Ascending aorta (tissue), 2 donors: ENCODE data around the gene KTN1. TPM values are rescaled to one million over a fixed set of nuclear protein-coding genes. Genes with fewer than 3 reads are reported as not detected.

Source experiments
- DNase-seq, 2 donors: peaks; one replicate each; pipeline ENCODE4 v3.0.0-alpha.2; 2019; ENCODE audit warnings: low spot score in 2 of 2
- H3K27ac ChIP-seq, 2 donors: fragments of 200-600 bp; sonication (generic); one replicate each; pipeline ENCODE4 v1.5.1; 2016 to 2017; ENCODE audit warnings: mild to moderate bottlenecking in 1 of 2
- H3K27me3 ChIP-seq: fragments of 200-600 bp; sonication (generic); one replicate; pipeline ENCODE4 v1.5.1; 2017
- H3K36me3 ChIP-seq, 2 donors: fragments of 200-600 bp; sonication (generic); one replicate each; pipeline ENCODE4 v1.5.1; 2016
- H3K4me1 ChIP-seq, 2 donors: fragments of 200-600 bp; sonication (generic); one replicate each; pipeline ENCODE4 v1.5.1; 2016 to 2017; ENCODE audit warnings: mild to moderate bottlenecking in 1 of 2
- H3K4me3 ChIP-seq, 2 donors: fragments of 200-600 bp; sonication (generic); one replicate each; pipeline ENCODE4 v1.5.1; 2016 to 2017; ENCODE audit warnings: mild to moderate bottlenecking in 1 of 2
- H3K9me3 ChIP-seq, 2 donors: fragments of 200-600 bp; sonication (generic); one replicate each; pipeline ENCODE4 v1.5.1; 2016
- CTCF ChIP-seq, 3 experiments: fragments of 200-600 bp in 2 of 3; fragments of 450-650 bp in 1 of 3; sonication (generic) in 2 of 3; IDR thresholded peaks; one replicate each; pipeline ENCODE4 v1.5.1; 2016 to 2019; ENCODE audit warnings: antibody characterized with exemption in 3 of 3, mild to moderate bottlenecking in 1 of 3, moderate library complexity in 1 of 3
- intact Hi-C: fragments of 100-400 bp; cut with DNase I; formaldehyde crosslinking; loops from one replicate; pipeline ENCODE4 v1.15.1; 2023
- total RNA-seq: library from RNA; depleted of rRNA; stranded (reverse); fragments of >200 nt; gene quantifications from one replicate; pipeline ENCODE4 v1.1.0, GENCODE V29; 2016

Gene KTN1
- total RNA-seq, 1 donor from 2014 or later: 36.3 TPM

- Histone ChIP-seq H3K27me3 (no peaks in the 10 kb centered on the region), H3K27ac (no peak overlapping the region), H3K4me3 (no peak overlapping the region), H3K9me3 (no peaks in the 10 kb centered on the region), H3K4me1 (no peaks in the 10 kb centered on the region), H3K36me3 (peaks cover 0 to 2% of the 10 kb centered on the region in 2 donors)
- intact Hi-C loops: loop anchor here (5.0 to 10.0 kb wide), 2 partner anchors 408 to 636 kb away; partner anchors contain the start of gene PELI2
- no peak for TF ChIP-seq CTCF (IDR thresholded peaks at IDR 0.05)
- DNase-seq: no peak
Observed at GRCh38 chr14:55706365-55706684, 126.3 kb downstream of the KTN1 start.

DNA sequence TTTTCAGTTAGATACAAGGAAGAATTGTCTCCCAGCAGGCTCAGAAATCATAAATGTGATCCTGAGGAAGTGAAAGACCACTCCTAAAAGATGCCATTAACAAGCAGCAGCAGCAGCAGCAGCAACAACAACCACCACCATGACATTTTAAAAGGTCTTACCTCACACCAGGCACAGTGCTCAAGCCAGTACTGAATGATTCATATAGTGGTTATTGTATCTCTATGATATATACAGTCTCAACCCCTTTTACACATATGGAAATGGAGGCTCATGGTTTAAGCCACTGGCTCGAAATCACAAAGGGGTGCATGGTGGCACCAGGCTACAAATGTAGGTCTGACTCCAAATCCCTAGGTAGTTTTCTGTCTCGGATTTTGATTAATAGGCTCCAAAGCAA is 126.9 kb downstream of the KTN1 start:
- DNase-seq: no peak
- Histone ChIP-seq H3K36me3 (no peaks in the 10 kb centered on the region), H3K4me1 (no peaks in the 10 kb centered on the region), H3K9me3 (no peaks in the 10 kb centered on the region), H3K4me3 (no peak overlapping the region), H3K27ac (no peak overlapping the region), H3K27me3 (no peaks in the 10 kb centered on the region)
- TF ChIP-seq CTCF (IDR thresholded peaks at IDR 0.05): no peak
- intact Hi-C loops: loop anchor here (1.0 to 10.0 kb wide), 4 partner anchors 408 to 767 kb away; partner anchors contain the start of gene PELI2

GRCh38 chr14:55707365-55707804 is 127.4 kb downstream of the KTN1 start:
- intact Hi-C loops: loop anchor here (1.0 to 10.0 kb wide), 4 partner anchors 407 to 767 kb away; partner anchors contain the start of gene PELI2
- no peaks in the 10 kb centered on the region for H3K9me3 ChIP-seq
- H3K27ac ChIP-seq: no peak overlapping the region
- no peaks in the 10 kb centered on the region for H3K4me1 ChIP-seq
- no peak for DNase-seq
- no peaks in the 10 kb centered on the region for H3K27me3 ChIP-seq
- no peaks in the 10 kb centered on the region for H3K36me3 ChIP-seq
- H3K4me3 ChIP-seq: no peak overlapping the region
- peak; percentile 59 to 67 (median 64) for TF ChIP-seq CTCF (IDR thresholded peaks at IDR 0.05)

- intact Hi-C loops: no loop called here
Observed at GRCh38 chr14:55710506-55711041, 130.6 kb downstream of the KTN1 start.

GRCh38 chr14:55711175-55711811 is 131.3 kb downstream of the KTN1 start:
- no peaks in the 10 kb centered on the region for H3K36me3 ChIP-seq
- H3K4me1 ChIP-seq: no peaks in the 10 kb centered on the region
- H3K27me3 ChIP-seq: no peaks in the 10 kb centered on the region
- no peak for TF ChIP-seq CTCF (IDR thresholded peaks at IDR 0.05)
- H3K4me3 ChIP-seq: no peak overlapping the region
- intact Hi-C loops: no loop called here
- H3K9me3 ChIP-seq: no peaks in the 10 kb centered on the region
- no peak overlapping the region for H3K27ac ChIP-seq
- DNase-seq: no peak

More at GRCh38 chr14:55710506-55711041, 130.6 kb downstream of the KTN1 start:
- DNase-seq: no peak
- Histone ChIP-seq H3K9me3 (no peaks in the 10 kb centered on the region), H3K4me1 (no peaks in the 10 kb centered on the region), H3K4me3 (no peak overlapping the region), H3K27me3 (no peaks in the 10 kb centered on the region), H3K36me3 (no peaks in the 10 kb centered on the region), H3K27ac (no peak overlapping the region)
- TF ChIP-seq CTCF (IDR thresholded peaks at IDR 0.05): no peak
